Measurements from ENCODE around the gene ESR1. TPM values are rescaled to one million over a fixed set of nuclear protein-coding genes. Genes with fewer than 3 reads are reported as not detected.

ESR1 gene
- total RNA-seq, 2 donors from 2014 or later: 0.52 to 4.3 TPM

DNA sequence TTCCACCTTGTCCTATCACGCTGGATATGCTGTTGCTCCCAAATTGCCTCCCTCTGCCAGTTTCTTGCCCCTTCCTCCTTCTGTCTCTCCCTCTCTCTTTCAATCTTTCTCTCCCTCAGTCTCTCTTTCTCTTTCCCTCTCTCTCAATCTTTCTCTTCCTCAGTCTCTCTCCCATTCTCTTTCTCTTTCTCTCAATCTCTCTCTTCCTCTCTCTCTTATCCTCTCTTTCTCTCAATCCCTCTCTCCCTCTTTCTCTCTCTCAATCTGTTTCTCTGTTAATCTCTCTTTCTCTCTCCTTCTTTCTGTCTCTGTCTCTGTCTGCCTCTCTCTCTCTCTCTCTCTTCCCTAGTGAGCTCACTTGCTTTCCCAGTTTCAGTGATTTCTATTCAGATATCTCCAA, 245.8 kb downstream of the ESR1 start:
- DNase-seq (no peak), ATAC-seq (no peak)
- TF ChIP-seq CTCF (IDR thresholded peaks at IDR 0.05) (no peak), POLR2A (IDR thresholded peaks at IDR 0.05) (no peak)
- no peaks in the 10 kb centered on the region for H3K4me1 ChIP-seq
- no peaks in the 10 kb centered on the region for H3K9me3 ChIP-seq
- no peaks in the 10 kb centered on the region for H3K27me3 ChIP-seq
- no peaks in the 10 kb centered on the region for H3K36me3 ChIP-seq (replicated peaks in 1 of 2; ENCODE audit: insufficient read depth in 1 of 2, low read depth in 2 of 2)
- 82 to 86% methylated on average over 1 of the region's 1 CpG for WGBS, 2 donors
- no peak overlapping the region for H3K27ac ChIP-seq
- intact Hi-C loops (cut with DNase I): no loop called here
- H3K4me3 ChIP-seq: no peak overlapping the region

- H3K4me1 ChIP-seq: no peaks in the 10 kb centered on the region
- DNase-seq: no peak
- no peak overlapping the region for H3K27ac ChIP-seq
- H3K9me3 ChIP-seq: no peaks in the 10 kb centered on the region
- no peak for ATAC-seq
- WGBS, 2 donors: 49 to 52% methylated on average over 7 of the region's 7 CpGs
- no peak overlapping the region for H3K4me3 ChIP-seq
- no peaks in the 10 kb centered on the region for H3K27me3 ChIP-seq
- intact Hi-C loops (cut with DNase I): no loop called here
- H3K36me3 ChIP-seq (replicated peaks in 1 of 2; ENCODE audit: insufficient read depth in 1 of 2, low read depth in 2 of 2): no peaks in the 10 kb centered on the region
- TF ChIP-seq POLR2A (IDR thresholded peaks at IDR 0.05) (no peak), CTCF (IDR thresholded peaks at IDR 0.05) (no peak)
Measured at GRCh38 chr6:152054441-152054840, 247.0 kb downstream of the ESR1 start.

DNA sequence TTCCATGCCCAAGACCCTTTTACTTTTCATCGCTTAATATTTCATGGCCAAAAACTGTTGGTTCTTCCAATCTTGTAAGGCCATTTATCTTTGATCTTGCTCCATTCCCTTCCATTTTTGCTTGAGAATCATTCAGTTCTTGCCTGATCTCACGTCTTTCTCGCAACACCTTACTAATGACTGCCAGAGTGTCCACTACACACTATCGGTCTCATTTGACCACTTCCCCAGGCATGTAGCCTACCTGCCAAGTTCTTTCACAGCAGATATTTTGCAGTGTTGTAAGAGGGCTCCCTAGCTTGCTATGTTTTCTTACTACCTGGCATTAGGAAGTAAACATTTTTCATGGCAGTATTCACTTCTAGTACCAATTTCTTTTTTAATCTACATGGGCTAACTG, 248.0 kb downstream of the ESR1 start:
- Histone ChIP-seq H3K4me1 (no peaks in the 10 kb centered on the region), H3K4me3 (no peak overlapping the region), H3K27ac (no peak overlapping the region), H3K9me3 (no peaks in the 10 kb centered on the region), H3K36me3 (replicated peaks in 1 of 2; ENCODE audit: insufficient read depth in 1 of 2, low read depth in 2 of 2) (no peaks in the 10 kb centered on the region), H3K27me3 (no peaks in the 10 kb centered on the region)
- no peak for TF ChIP-seq POLR2A (IDR thresholded peaks at IDR 0.05)
- no peak for TF ChIP-seq CTCF (IDR thresholded peaks at IDR 0.05)
- ATAC-seq (no peak), DNase-seq (no peak)
- WGBS, 2 donors: 66 to 86% methylated on average over 4 of the region's 4 CpGs
- intact Hi-C loops (cut with DNase I): no loop called here

DNA sequence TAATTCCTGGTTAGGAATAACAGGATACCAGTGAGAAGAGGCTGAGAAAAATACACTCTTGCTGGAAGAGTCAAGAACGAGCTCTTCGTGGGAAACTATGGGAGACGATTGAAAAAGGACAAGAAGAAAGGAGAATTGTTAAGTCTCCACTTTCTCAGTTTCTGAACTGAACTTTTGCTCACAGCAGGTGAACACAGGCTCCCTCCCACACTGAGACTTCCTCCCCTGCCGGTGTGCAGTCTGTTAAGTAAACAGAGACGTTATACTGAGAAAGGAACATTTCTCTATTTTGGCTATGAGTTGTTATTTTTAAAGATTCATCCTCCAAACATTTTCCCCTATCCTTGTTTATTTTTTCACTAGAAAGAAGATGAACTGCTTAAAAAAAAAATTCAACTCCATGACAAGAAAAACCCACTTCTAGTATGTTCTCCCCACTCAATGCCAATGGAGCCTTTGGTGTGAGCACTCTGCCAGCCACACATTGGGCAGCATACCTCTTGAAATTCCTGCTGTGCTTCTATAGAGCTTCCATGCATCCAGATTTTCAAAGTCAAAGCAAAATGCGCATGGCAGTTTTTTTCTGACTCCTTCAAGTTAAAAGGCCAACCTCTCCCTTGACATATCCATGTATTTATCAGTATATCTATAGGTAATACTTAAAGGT, 250.5 kb downstream of the ESR1 start:
- DNase-seq: no peak

More for the DNA sequence above, 250.5 kb downstream of the ESR1 start:
- intact Hi-C loops (cut with DNase I): no loop called here
- no peaks in the 10 kb centered on the region for H3K27me3 ChIP-seq
- TF ChIP-seq POLR2A (IDR thresholded peaks at IDR 0.05): no peak
- TF ChIP-seq CTCF (IDR thresholded peaks at IDR 0.05): no peak
- 35 to 38% methylated on average over 6 of the region's 6 CpGs for WGBS, 2 donors
- H3K4me1 ChIP-seq: no peaks in the 10 kb centered on the region
- no peaks in the 10 kb centered on the region for H3K9me3 ChIP-seq
- no peak overlapping the region for H3K4me3 ChIP-seq
- H3K27ac ChIP-seq: no peak overlapping the region
- ATAC-seq: no peak
- no peaks in the 10 kb centered on the region for H3K36me3 ChIP-seq (replicated peaks in 1 of 2; ENCODE audit: insufficient read depth in 1 of 2, low read depth in 2 of 2)
